A549 treated with Hydrocortisone at 1 μM for 4 hours (cell line): ENCODE data around the gene PARD3B. TPM values are rescaled to one million over a fixed set of nuclear protein-coding genes. Genes with fewer than 3 reads are reported as not detected.

ENCODE experiments used
- total RNA-seq: library from RNA; stranded (reverse); fragments of 200-300 nt; extraction: Qiagen RNA extraction; gene quantifications from 5 replicates; pipeline ENCODE4 v1.2.3, GENCODE V29; 2022

PARD3B gene
- total RNA-seq, result 0.61 to 1.5 TPM (median 0.94 TPM) in 5 replicates

DNA sequence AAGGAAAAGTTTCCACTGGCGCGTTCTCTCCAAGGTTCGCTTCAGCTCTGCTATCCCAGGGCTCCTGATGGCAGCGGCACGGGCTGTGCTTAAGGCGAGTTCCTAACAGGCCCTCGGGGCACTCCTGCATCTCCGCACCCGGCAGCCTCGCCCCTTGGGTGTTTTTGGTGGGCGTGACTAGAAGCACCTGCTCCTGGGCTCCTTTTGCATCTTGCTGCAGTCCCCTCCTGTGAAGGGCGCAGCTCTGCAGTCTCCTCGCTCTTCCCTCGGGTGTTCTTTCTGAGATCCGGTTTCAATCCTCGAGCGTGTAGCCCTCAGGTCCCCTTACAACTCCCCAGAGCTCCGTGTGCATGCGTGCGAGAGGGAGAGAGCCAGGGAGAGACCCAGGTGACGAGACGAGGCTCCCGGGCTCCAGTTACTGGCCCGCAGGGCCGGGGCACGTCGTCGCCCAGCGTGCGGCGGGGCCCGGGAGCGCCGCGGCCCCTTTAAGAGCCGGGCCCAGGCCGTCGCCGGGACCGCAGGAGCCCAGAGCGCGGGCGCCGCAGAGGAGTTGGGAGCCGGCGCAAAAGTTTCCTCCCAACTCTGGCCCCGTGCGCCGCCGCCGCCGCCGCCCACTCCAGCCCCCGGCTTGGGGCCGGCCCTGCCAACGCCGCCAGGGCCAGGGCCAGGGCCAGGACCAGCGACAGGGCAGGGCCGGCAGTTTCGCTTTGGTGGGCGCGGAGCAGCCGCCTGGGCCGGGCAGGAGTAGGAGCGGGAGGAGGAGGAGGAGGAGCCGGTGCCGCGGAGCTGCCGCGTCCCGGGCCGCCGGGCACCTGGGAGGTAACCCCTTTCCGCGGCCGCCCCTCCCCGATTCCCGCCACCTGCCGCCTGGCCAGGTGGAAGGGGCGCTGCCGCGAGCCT lies at the start of gene PARD3B:
Gene PARD3B, plus strand, starts transcription at position 515 of the 900 bp plus-strand sequence. CDS start 525 bp downstream, outside the sequence.

